ENCODE data around the gene CPEB4. TPM values are rescaled to one million over a fixed set of nuclear protein-coding genes. Genes with fewer than 3 reads are reported as not detected.

Gene CPEB4
- total and polyA plus RNA-seq, 2 of the 4 experiments (the other 2 are of a cell fraction) = 7.8 to 22.6 TPM

- Histone ChIP-seq H3K56ac (ENCODE audit: extremely low read depth, insufficient read depth, low read length) (no peak overlapping the region), H3K4me3 (ENCODE audit: insufficient read depth, low read depth, low read length) (no peak overlapping the region), H2BK5ac (ENCODE audit: low read depth, low read length, poor library complexity, severe bottlenecking) (no peak overlapping the region), H4K5ac (ENCODE audit: low read depth, low read length) (no peak overlapping the region), H4K20me1 (ENCODE audit: insufficient read depth, low read length) (no peaks in the 10 kb centered on the region), H2AFZ (replicated peaks; ENCODE audit: low read length, poor library complexity) (no peak overlapping the region), H2BK120ac (ENCODE audit: low read depth, low read length) (no peak overlapping the region), H3K4ac (ENCODE audit: low read depth, low read length) (no peak overlapping the region), H3K27ac (ENCODE audit: insufficient read depth, low read length) (no peak overlapping the region), H3K36me3 (ENCODE audit: control insufficient read depth, insufficient read depth, low read length) (no peaks in the 10 kb centered on the region), H3K4me2 (ENCODE audit: low read depth, low read length) (no peak overlapping the region), H2AK9ac (replicated peaks; ENCODE audit: low read depth, low read length, poor library complexity) (no peak overlapping the region), H3K18ac (ENCODE audit: low read depth, low read length) (no peak overlapping the region), H4K91ac (ENCODE audit: insufficient read depth, low read depth, low read length) (no peak overlapping the region), H3K9ac (ENCODE audit: low read depth, low read length) (no peak overlapping the region), H2BK20ac (ENCODE audit: low read depth, low read length) (no peak overlapping the region), H3K23ac (ENCODE audit: low read depth, low read length) (no peak overlapping the region), H2AK5ac (ENCODE audit: low read depth, low read length) (no peak overlapping the region), H3K27me3 (ENCODE audit: control insufficient read depth, insufficient read depth, low read length) (peaks cover 20% of the 10 kb centered on the region), H3K9me3 (ENCODE audit: control insufficient read depth, insufficient read depth, low read length) (peaks cover 2% of the 10 kb centered on the region; the same call in 1 of the 2 replicates), H3K9me1 (ENCODE audit: insufficient read depth, low read length) (no peaks in the 10 kb centered on the region), H3K4me1 (ENCODE audit: control insufficient read depth, insufficient read depth, low read length) (no peaks in the 10 kb centered on the region; the same call in 1 of the 2 replicates), H3K14ac (replicated peaks; ENCODE audit: low read depth, low read length) (no peak overlapping the region), H2BK15ac (ENCODE audit: low read depth, low read length) (no peak overlapping the region), H3K79me1 (ENCODE audit: low read depth in 1 of 2, low read length in 2 of 2) (no peaks in the 10 kb centered on the region), H4K8ac (ENCODE audit: low read depth in 2 of 2, low read length in 2 of 2) (no peak overlapping the region)
- no TSS peak for BruUV-seq (replicated peaks)
- ChIA-PET POLR2A (ENCODE audit: unreplicated experiment) (no interaction called here), CTCF (interaction anchor here (1.1 kb wide), 1 partner anchor 10 kb away, joined by 3 read pairs; no protein-coding TSS in a partner anchor)
- intact Hi-C loops (cut with micrococcal nuclease) = no loop called here
- DNase-seq (no peak), ATAC-seq (ENCODE audit: low read depth) (no peak)
- TF ChIP-seq USF2 (IDR thresholded peaks at IDR 0.05; ENCODE audit: low read depth, low read length) = no peak
- no peak for TF ChIP-seq MXI1 (IDR thresholded peaks at IDR 0.05; ENCODE audit: borderline replicate concordance, low read depth, low read length)
- TF ChIP-seq BHLHE40 (IDR thresholded peaks at IDR 0.05; ENCODE audit: low read depth, low read length) = no peak
- dilution Hi-C loops (cut with HindIII; ENCODE audit: low sequenced_read_pairs, unreplicated experiment) = no loop called here
- in situ Hi-C loops (cut with MboI; ENCODE audit: low sequenced_read_pairs) = no loop called here
- WGBS, 2 experiments (ENCODE audit: extremely low coverage in 2 of 2, insufficient read length in 1 of 2) = 86% methylated on average over 8 of the region's 11 CpGs; no CpG with 5 or more reads in 1 of the 2 experiments
These were observed 32.8 kb upstream of the CPEB4 start for GRCh38 chr5:173855162-173855994.

Measured in IMR-90 (cell line).